Body of pancreas (tissue), 4 donors: ENCODE results near the gene MAP3K6. TPM values are rescaled to one million over a fixed set of nuclear protein-coding genes. Genes with fewer than 3 reads are reported as not detected.

Source experiments
- ATAC-seq: fragments of 150-250 bp; one replicate; pipeline ENCODE4 v1.9.1; 2016
- DNase-seq, 4 donors: peaks; one replicate each; pipeline ENCODE4 v3.0.0-alpha.2; 2019
- H3K27ac ChIP-seq, 4 donors: fragments of 200-600 bp; sonication (generic); 1 replicate in 3 of 4; 2 replicates in 1 of 4; pipeline versions ENCODE4 v1.5.1 to v1.6.1; 2016 to 2019; ENCODE audit warnings: mild to moderate bottlenecking in 1 of 4, mixed read lengths in 1 of 4, moderate library complexity in 1 of 4
- H3K27me3 ChIP-seq, 2 donors: fragments of 200-600 bp; sonication (generic); one replicate each; pipeline ENCODE4 v1.6.0; 2016; ENCODE audit warnings: mild to moderate bottlenecking in 1 of 2
- H3K36me3 ChIP-seq, 2 donors: fragments of 200-600 bp; sonication (generic); replicated peaks in 1 of 2; 2 replicates each; pipeline ENCODE4 v1.5.1; 2016; ENCODE audit warnings: low read depth in 2 of 2; ENCODE audit not compliant: insufficient read depth in 1 of 2
- H3K4me1 ChIP-seq: fragments of 200-600 bp; sonication (generic); one replicate; pipeline ENCODE4 v1.6.0; 2016
- H3K4me3 ChIP-seq, 2 donors: fragments of 200-600 bp; sonication (generic); 1 replicate in 1 of 2; 2 replicates in 1 of 2; pipeline ENCODE4 v1.5.1; 2016 to 2019
- H3K9me3 ChIP-seq, 3 donors: fragments of 200-600 bp; sonication (generic); 1 replicate in 2 of 3; 2 replicates in 1 of 3; pipeline ENCODE4 v1.5.1; 2016
- CTCF ChIP-seq, 7 experiments: fragments of 450-650 bp in 4 of 7; fragments of 200-600 bp in 3 of 7; sonication (generic) in 3 of 7; IDR thresholded peaks; one replicate each; pipeline ENCODE4 v1.5.1; 2016 to 2019; ENCODE audit warnings: antibody characterized with exemption in 7 of 7
- POLR2A ChIP-seq, 3 donors: fragments of 450-650 bp; IDR thresholded peaks; one replicate each; pipeline ENCODE4 v1.6.1; 2016; ENCODE audit warnings: antibody characterized with exemption in 3 of 3, mild to moderate bottlenecking in 2 of 3
- WGBS, 2 donors: methylation state at CpG; one replicate each; pipeline ENCODE4 v1.1.5; 2017; 5-methylcytosine and 5-hydroxymethylcytosine counted together
- intact Hi-C: fragments of 100-400 bp; cut with DNase I; formaldehyde crosslinking; loops from one replicate; pipeline ENCODE4 v1.15.1; 2023
- total RNA-seq, 2 donors: library from RNA; depleted of rRNA; stranded (reverse); fragments of >200 nt; gene quantifications; one replicate each; pipeline ENCODE4 v1.1.0, GENCODE V29; 2016

MAP3K6 gene
- total RNA-seq, 2 donors from 2014 or later = 28.8 to 31.3 TPM

- Histone ChIP-seq H3K4me1 (peaks cover 41% of the 10 kb centered on the region), H3K36me3 (no peaks in the 10 kb centered on the region), H3K4me3 (no peak overlapping the region), H3K27ac (no peak overlapping the region), H3K27me3 (no peaks in the 10 kb centered on the region), H3K9me3 (no peaks in the 10 kb centered on the region)
- no peak for DNase-seq
- intact Hi-C loops = no loop called here
- TF ChIP-seq CTCF (IDR thresholded peaks at IDR 0.05) = no peak
- WGBS, 2 donors = 80 to 86% methylated on average over 8 to 13 of the region's 14 CpGs
- ATAC-seq = no peak
These were observed 19.7 kb downstream of the MAP3K6 start for GRCh38 chr1:27346991-27347624.

GRCh38 chr1:27346357-27346756, 20.4 kb downstream of the MAP3K6 start:
- ATAC-seq = no peak
- WGBS, 2 donors = 89 to 94% methylated on average over 8 of the region's 8 CpGs

GRCh38 chr1:27345272-27345671, 21.5 kb downstream of the MAP3K6 start:
- Histone ChIP-seq H3K4me3 (no peak overlapping the region), H3K9me3 (no peaks in the 10 kb centered on the region), H3K4me1 (peaks cover 43% of the 10 kb centered on the region), H3K27me3 (no peaks in the 10 kb centered on the region), H3K27ac (no peak overlapping the region), H3K36me3 (no peaks in the 10 kb centered on the region)
- DNase-seq (no peak), ATAC-seq (no peak)
- TF ChIP-seq POLR2A (IDR thresholded peaks at IDR 0.05) (no peak), CTCF (IDR thresholded peaks at IDR 0.05) (no peak)
- intact Hi-C loops = no loop called here
- WGBS, 2 donors = 94 to 96% methylated on average over 9 to 12 of the region's 12 CpGs

More at GRCh38 chr1:27346357-27346756, 20.4 kb downstream of the MAP3K6 start:
- DNase-seq = no peak
- no peak overlapping the region for H3K27ac ChIP-seq
- peaks cover 45% of the 10 kb centered on the region for H3K4me1 ChIP-seq
- TF ChIP-seq CTCF (IDR thresholded peaks at IDR 0.05) (no peak), POLR2A (IDR thresholded peaks at IDR 0.05) (no peak)
- H3K36me3 ChIP-seq = no peaks in the 10 kb centered on the region
- no peaks in the 10 kb centered on the region for H3K27me3 ChIP-seq
- no peaks in the 10 kb centered on the region for H3K9me3 ChIP-seq
- intact Hi-C loops = no loop called here
- no peak overlapping the region for H3K4me3 ChIP-seq

GRCh38 chr1:27343639-27344025, 23.1 kb downstream of the MAP3K6 start:
- intact Hi-C loops = no loop called here
- 18 to 38% methylated on average over 5 of the region's 5 CpGs for WGBS, 2 donors
- Histone ChIP-seq H3K4me3 (peak overlapping the region; percentile 37 to 63), H3K27me3 (no peaks in the 10 kb centered on the region), H3K36me3 (no peaks in the 10 kb centered on the region), H3K27ac (peak overlapping the region; percentile 69 to 85 (median 82)), H3K4me1 (peaks cover 27% of the 10 kb centered on the region), H3K9me3 (no peaks in the 10 kb centered on the region)
- TF ChIP-seq POLR2A (IDR thresholded peaks at IDR 0.05) (no peak), CTCF (IDR thresholded peaks at IDR 0.05) (no peak)
- ATAC-seq = no peak
- DNase-seq = no peak
